ENCODE measurements around the gene CAPN1. TPM values are rescaled to one million over a fixed set of nuclear protein-coding genes. Genes with fewer than 3 reads are reported as not detected.
A peak's percentile ranks its signal among the peaks of the same experiment; 100 is the strongest.

CAPN1 gene
- total and polyA plus RNA-seq, 2 of the 13 experiments (the other 11 are each of a cell fraction or from before 2014, with no cell fraction given): 57.3 to 82.6 TPM

GRCh38 chr11:65165410-65166317 is 16.1 kb upstream of the CAPN1 start (continued):
- TF ChIP-seq, protein P1, sequence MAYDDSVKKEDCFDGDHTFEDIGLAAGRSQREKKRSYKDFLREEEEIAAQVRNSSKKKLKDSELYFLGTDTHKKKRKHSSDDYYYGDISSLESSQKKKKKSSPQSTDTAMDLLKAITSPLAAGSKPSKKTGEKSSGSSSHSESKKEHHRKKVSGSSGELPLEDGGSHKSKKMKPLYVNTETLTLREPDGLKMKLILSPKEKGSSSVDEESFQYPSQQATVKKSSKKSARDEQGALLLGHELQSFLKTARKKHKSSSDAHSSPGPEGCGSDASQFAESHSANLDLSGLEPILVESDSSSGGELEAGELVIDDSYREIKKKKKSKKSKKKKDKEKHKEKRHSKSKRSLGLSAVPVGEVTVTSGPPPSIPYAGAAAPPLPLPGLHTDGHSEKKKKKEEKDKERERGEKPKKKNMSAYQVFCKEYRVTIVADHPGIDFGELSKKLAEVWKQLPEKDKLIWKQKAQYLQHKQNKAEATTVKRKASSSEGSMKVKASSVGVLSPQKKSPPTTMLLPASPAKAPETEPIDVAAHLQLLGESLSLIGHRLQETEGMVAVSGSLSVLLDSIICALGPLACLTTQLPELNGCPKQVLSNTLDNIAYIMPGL (CRISPR knock-in tag; IDR thresholded peaks at IDR 0.05; ENCODE audit: borderline replicate concordance in 1 of 2, low read depth in 1 of 2): peak in 1 of 2 experiments; percentile 52; a peak in 1 of 4 replicates
- no peak for TF ChIP-seq HNRNPH1 (optimal IDR thresholded peaks at IDR 0.05; ENCODE audit: low read depth, low read length)
- no peak for TF ChIP-seq ZNF776 (CRISPR knock-in tag; IDR thresholded peaks at IDR 0.05)
- TF ChIP-seq, protein P2, sequence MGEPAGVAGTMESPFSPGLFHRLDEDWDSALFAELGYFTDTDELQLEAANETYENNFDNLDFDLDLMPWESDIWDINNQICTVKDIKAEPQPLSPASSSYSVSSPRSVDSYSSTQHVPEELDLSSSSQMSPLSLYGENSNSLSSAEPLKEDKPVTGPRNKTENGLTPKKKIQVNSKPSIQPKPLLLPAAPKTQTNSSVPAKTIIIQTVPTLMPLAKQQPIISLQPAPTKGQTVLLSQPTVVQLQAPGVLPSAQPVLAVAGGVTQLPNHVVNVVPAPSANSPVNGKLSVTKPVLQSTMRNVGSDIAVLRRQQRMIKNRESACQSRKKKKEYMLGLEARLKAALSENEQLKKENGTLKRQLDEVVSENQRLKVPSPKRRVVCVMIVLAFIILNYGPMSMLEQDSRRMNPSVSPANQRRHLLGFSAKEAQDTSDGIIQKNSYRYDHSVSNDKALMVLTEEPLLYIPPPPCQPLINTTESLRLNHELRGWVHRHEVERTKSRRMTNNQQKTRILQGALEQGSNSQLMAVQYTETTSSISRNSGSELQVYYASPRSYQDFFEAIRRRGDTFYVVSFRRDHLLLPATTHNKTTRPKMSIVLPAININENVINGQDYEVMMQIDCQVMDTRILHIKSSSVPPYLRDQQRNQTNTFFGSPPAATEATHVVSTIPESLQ (CRISPR knock-in tag; conservative IDR thresholded peaks at IDR 0.05): no peak
- peak; percentile 78; the same call in 1 of the 2 replicates for TF ChIP-seq ETV5 (CRISPR knock-in tag; IDR thresholded peaks at IDR 0.05; ENCODE audit: borderline replicate concordance)
- TF ChIP-seq MEF2D (CRISPR knock-in tag; IDR thresholded peaks at IDR 0.05): peak; percentile 70; the same call in 1 of the 2 replicates
- no peak for TF ChIP-seq IKZF4 (CRISPR knock-in tag; IDR thresholded peaks at IDR 0.05; ENCODE audit: borderline replicate concordance, low read depth, not compliant biosample characterization)
- no peak for TF ChIP-seq ZBTB46 (CRISPR knock-in tag; IDR thresholded peaks at IDR 0.05; ENCODE audit: borderline replicate concordance)
- TF ChIP-seq SRSF1 (optimal IDR thresholded peaks at IDR 0.05; ENCODE audit: low read depth, low read length): peak; percentile 59
- TF ChIP-seq MIER3 (CRISPR knock-in tag; IDR thresholded peaks at IDR 0.05; ENCODE audit: borderline replicate concordance): peak; percentile 65; the same call in 1 of the 2 replicates
- TF ChIP-seq MED13 (CRISPR knock-in tag; IDR thresholded peaks at IDR 0.05): no peak
- no peak for TF ChIP-seq ARID2 (CRISPR knock-in tag; IDR thresholded peaks at IDR 0.05; ENCODE audit: borderline replicate concordance)
- TF ChIP-seq GPBP1L1 (CRISPR knock-in tag; IDR thresholded peaks at IDR 0.05): no peak
- TF ChIP-seq, protein P3, sequence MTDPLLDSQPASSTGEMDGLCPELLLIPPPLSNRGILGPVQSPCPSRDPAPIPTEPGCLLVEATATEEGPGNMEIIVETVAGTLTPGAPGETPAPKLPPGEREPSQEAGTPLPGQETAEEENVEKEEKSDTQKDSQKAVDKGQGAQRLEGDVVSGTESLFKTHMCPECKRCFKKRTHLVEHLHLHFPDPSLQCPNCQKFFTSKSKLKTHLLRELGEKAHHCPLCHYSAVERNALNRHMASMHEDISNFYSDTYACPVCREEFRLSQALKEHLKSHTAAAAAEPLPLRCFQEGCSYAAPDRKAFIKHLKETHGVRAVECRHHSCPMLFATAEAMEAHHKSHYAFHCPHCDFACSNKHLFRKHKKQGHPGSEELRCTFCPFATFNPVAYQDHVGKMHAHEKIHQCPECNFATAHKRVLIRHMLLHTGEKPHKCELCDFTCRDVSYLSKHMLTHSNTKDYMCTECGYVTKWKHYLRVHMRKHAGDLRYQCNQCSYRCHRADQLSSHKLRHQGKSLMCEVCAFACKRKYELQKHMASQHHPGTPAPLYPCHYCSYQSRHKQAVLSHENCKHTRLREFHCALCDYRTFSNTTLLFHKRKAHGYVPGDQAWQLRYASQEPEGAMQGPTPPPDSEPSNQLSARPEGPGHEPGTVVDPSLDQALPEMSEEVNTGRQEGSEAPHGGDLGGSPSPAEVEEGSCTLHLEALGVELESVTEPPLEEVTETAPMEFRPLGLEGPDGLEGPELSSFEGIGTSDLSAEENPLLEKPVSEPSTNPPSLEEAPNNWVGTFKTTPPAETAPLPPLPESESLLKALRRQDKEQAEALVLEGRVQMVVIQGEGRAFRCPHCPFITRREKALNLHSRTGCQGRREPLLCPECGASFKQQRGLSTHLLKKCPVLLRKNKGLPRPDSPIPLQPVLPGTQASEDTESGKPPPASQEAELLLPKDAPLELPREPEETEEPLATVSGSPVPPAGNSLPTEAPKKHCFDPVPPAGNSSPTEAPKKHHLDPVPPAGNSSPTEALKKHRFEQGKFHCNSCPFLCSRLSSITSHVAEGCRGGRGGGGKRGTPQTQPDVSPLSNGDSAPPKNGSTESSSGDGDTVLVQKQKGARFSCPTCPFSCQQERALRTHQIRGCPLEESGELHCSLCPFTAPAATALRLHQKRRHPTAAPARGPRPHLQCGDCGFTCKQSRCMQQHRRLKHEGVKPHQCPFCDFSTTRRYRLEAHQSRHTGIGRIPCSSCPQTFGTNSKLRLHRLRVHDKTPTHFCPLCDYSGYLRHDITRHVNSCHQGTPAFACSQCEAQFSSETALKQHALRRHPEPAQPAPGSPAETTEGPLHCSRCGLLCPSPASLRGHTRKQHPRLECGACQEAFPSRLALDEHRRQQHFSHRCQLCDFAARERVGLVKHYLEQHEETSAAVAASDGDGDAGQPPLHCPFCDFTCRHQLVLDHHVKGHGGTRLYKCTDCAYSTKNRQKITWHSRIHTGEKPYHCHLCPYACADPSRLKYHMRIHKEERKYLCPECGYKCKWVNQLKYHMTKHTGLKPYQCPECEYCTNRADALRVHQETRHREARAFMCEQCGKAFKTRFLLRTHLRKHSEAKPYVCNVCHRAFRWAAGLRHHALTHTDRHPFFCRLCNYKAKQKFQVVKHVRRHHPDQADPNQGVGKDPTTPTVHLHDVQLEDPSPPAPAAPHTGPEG (CRISPR knock-in tag; IDR thresholded peaks at IDR 0.05): no peak
